GM19397 (cell line): ENCODE data around the gene TTLL6.

Source experiments
- ATAC-seq: cut with Tn5 transposase; IDR thresholded peaks from one replicate; pipeline ENCODE4 v1.9.1; 2021; ENCODE audit warnings: mild to moderate bottlenecking, moderate library complexity; ENCODE audit not compliant: unreplicated experiment

The TTLL6 gene

GRCh38 chr17:48745381-48746275 is 71.4 kb downstream of the TTLL6 start:
- no peak for ATAC-seq

GRCh38 chr17:48740537-48740936 is 76.5 kb downstream of the TTLL6 start:
- no peak for ATAC-seq

- no peak for ATAC-seq
These were observed 78.1 kb downstream of the TTLL6 start for GRCh38 chr17:48738803-48739526.

- ATAC-seq, result no peak
These were observed 78.6 kb downstream of the TTLL6 start for GRCh38 chr17:48738424-48738802.

- ATAC-seq, result no peak
These were observed 79.5 kb downstream of the TTLL6 start for GRCh38 chr17:48737330-48738043.

GRCh38 chr17:48735062-48735351 is 82.0 kb downstream of the TTLL6 start:
- ATAC-seq, result no peak

- ATAC-seq, result no peak
These were observed 82.5 kb downstream of the TTLL6 start for GRCh38 chr17:48734333-48735061.

GRCh38 chr17:48733632-48734328 is 83.2 kb downstream of the TTLL6 start:
- ATAC-seq, result no peak

- ATAC-seq, result no peak
These were observed 84.1 kb downstream of the TTLL6 start for GRCh38 chr17:48732688-48733629.

- no peak for ATAC-seq
These were observed 85.7 kb downstream of the TTLL6 start for GRCh38 chr17:48731355-48731754.

GRCh38 chr17:48730240-48730550 is 86.8 kb downstream of the TTLL6 start:
- ATAC-seq, result no peak

GRCh38 chr17:48729335-48730239 is 87.4 kb downstream of the TTLL6 start:
- ATAC-seq, result no peak

- ATAC-seq, result no peak
These were observed 88.5 kb downstream of the TTLL6 start, which contains the start of gene HOXB13 for GRCh38 chr17:48728232-48729231. Gene HOXB13 (minus strand): TSS chr17:48728750. CDS start chr17:48728593, 157 bp downstream.

- ATAC-seq, result no peak
These were observed 89.4 kb downstream of the TTLL6 start for GRCh38 chr17:48727415-48728175.

- ATAC-seq, result no peak
These were observed 90.1 kb downstream of the TTLL6 start for GRCh38 chr17:48726916-48727286.

- ATAC-seq, result no peak
These were observed 90.7 kb downstream of the TTLL6 start for GRCh38 chr17:48726114-48726915.
